ENCODE measurements around the gene REM1. TPM values are rescaled to one million over a fixed set of nuclear protein-coding genes. Genes with fewer than 3 reads are reported as not detected.
"Not testable (repeated sequence)": the region's sequence is repeated elsewhere in the genome, so short reads cannot be mapped to it uniquely, and the experiment has no call there.

REM1 gene
- total RNA-seq, 3 donors from 2014 or later: not detected

GRCh38 chr20:31500527-31500926 is 25.4 kb downstream of the REM1 start:
- H3K4me3 Mint-ChIP-seq: no peak overlapping the region
- DNase-seq: no peak
- peaks cover 2% of the 10 kb centered on the region for H3K4me1 Mint-ChIP-seq (ENCODE audit: low read depth)
- no peak for ATAC-seq
- H3K9me3 Mint-ChIP-seq: no peaks in the 10 kb centered on the region
- no peaks in the 10 kb centered on the region for H3K36me3 Mint-ChIP-seq (ENCODE audit: insufficient read depth)
- peaks cover 18% of the 10 kb centered on the region for H3K27me3 Mint-ChIP-seq (ENCODE audit: low read depth)

DNA sequence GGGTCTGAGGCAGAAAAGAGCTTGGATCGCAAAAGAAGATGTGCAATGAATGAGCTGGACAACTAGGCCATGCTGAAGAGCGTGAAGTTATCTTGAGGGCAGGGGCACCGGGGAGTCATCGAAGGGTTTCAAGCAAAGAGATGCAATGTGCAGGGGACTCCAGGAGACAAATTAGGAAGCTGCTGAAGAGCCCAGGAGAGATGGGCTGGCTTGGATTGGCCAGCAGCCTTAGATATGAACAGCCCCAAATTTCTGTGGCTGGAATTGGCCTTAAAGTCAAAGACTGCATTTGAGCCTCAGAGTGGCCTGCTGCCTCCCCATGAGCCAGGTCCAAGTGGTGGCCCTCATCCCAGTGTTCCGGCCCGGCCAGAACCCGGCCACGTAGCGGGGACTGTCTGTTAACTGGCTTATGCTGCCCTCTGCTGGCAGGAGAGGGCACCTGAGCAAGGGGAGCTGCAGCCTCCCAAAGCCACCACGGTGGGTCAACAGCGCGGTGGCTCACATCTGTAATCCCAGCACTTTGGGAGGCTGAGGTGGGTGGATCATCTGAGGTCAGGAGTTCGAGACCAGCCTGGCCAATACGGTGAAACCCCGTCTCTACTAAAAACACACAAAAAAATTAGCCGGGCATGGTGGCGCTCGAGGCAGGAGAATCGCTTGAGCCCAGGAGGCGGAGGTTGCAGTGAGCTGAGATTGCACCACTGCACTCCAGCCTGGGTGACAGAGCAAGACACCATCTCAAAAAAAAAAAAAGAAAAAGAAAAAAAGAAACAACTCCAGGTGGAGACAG is 28.0 kb downstream of the REM1 start:
- peak; percentile 99 for ATAC-seq
- H3K36me3 Mint-ChIP-seq (ENCODE audit: insufficient read depth); H3K4me3 Mint-ChIP-seq; H3K4me1 Mint-ChIP-seq (ENCODE audit: low read depth); H3K9me3 Mint-ChIP-seq: not testable (repeated sequence)
- peaks cover 12% of the 10 kb centered on the region for H3K27me3 Mint-ChIP-seq (ENCODE audit: low read depth)
- DNase-seq: peak; percentile 70

DNA sequence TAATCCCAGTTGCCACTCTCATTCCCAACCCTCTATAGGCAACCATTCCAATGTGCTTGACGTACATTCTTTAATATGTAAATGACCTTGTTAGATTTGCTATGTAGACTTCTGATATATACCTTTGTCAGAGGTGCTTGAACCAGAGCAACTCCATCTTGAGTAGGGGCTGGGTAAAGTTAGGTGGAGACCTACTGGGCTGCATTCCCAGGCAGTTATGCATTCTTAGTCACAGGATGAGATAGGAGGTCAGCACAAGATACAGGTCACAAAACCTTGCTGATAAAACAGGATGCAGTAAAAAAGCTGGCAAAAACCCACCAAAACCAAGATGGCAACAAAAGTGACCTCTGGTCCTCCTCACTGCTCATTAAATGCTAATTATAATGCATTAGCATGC is 30.8 kb downstream of the REM1 start:
- H3K27me3 Mint-ChIP-seq (ENCODE audit: low read depth): peaks cover 15% of the 10 kb centered on the region
- H3K4me1 Mint-ChIP-seq (ENCODE audit: low read depth): peaks cover 2% of the 10 kb centered on the region
- H3K36me3 Mint-ChIP-seq (ENCODE audit: insufficient read depth): no peaks in the 10 kb centered on the region
- no peaks in the 10 kb centered on the region for H3K9me3 Mint-ChIP-seq
- no peak for DNase-seq
- no peak for ATAC-seq
- no peak overlapping the region for H3K4me3 Mint-ChIP-seq

DNA sequence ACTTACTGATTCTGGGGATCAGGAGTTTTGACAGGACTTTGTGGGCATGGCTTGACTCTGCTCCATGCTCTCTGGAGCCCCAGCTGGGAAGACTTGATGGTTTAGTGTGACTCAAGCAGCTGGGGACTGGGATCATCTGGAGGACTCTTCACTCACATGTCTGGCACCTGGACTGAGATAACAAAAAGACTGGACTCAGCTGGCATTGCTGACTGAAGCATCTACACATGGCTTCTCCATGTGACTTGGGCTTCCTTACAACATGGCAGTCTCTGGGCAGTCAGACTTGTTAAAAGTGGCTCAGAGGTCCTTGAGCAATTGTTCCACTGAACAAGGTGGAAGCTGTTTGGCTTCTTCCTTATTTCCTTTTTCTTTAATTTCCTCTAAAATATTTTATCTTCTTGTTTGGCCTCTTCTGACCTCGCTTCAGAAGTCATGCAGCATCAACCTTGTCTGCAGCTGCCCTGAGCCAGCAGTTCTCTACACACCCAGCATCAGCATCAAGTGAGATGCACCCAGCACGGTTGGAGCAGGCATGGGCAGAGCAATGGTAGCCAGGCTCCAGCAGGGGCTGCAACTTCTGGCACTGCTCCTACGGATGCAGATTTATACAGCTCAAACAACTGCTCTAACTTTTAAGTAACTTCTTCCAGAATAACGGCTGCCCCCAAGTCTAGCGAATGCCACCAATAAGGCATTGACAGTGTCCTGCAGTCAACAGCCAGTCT is 33.6 kb downstream of the REM1 start:
- Mint-ChIP-seq H3K36me3 (ENCODE audit: insufficient read depth) (no peaks in the 10 kb centered on the region), H3K27me3 (ENCODE audit: low read depth) (peaks cover 14% of the 10 kb centered on the region), H3K9me3 (no peaks in the 10 kb centered on the region), H3K4me3 (no peak overlapping the region), H3K4me1 (ENCODE audit: low read depth) (peaks cover under 1% of the 10 kb centered on the region)
- DNase-seq (no peak), ATAC-seq (no peak)

GRCh38 chr20:31514154-31515071 is 39.3 kb downstream of the REM1 start, which contains the start of gene HM13:
Gene HM13, plus strand, starts transcription at chr20:31514442. Its CDS starts 110 bp downstream, at chr20:31514552.
- Mint-ChIP-seq H3K27me3 (ENCODE audit: low read depth) (no peaks in the 10 kb centered on the region), H3K36me3 (ENCODE audit: insufficient read depth) (peaks cover 3% of the 10 kb centered on the region), H3K9me3 (no peaks in the 10 kb centered on the region), H3K4me1 (ENCODE audit: low read depth) (peaks cover 8% of the 10 kb centered on the region), H3K4me3 (no peak within 1 kb of the TSS)
- ATAC-seq (peak; percentile 89 to 90), DNase-seq (peak; percentile 85)

DNA sequence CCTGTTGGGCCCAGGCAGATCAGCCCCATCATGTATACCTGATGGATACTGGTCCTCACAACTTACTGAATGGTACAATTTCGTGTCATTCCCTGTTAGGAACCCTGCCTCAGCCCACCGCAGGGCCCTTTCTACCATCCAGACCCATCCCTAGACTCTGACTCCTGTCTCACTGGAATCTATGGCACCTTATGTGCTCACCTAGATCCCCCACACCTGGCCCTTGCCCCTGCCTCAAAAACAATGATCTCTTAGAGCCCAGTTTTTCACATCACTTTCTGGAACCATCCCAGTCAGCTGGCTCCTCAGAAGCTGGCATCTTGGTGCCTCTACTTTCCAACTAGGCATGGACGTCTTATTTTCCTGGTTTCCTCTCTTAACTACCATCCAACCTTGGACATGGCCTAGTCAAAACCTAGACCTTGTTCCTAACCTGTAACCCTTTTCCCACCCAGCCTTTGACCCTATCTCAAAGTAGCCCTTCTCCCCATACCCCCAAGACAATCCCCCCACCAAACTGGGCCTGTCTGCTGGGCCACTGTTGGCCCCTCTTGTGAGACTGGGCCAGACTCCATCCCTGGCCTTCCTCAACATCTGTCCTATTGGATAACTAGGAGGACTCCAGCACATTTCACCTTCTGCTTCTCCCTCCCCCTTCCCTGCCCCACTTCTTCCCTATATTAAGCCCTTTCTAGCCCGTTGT is 40.1 kb downstream of the REM1 start:
- Mint-ChIP-seq H3K27me3 (ENCODE audit: low read depth) (no peaks in the 10 kb centered on the region), H3K36me3 (ENCODE audit: insufficient read depth) (peaks cover 3% of the 10 kb centered on the region), H3K4me3 (no peak overlapping the region), H3K4me1 (ENCODE audit: low read depth) (peaks cover 14% of the 10 kb centered on the region), H3K9me3 (no peaks in the 10 kb centered on the region)
- ATAC-seq: no peak
- no peak for DNase-seq

- Mint-ChIP-seq H3K36me3 (ENCODE audit: insufficient read depth) (peaks cover 5% of the 10 kb centered on the region), H3K4me1 (ENCODE audit: low read depth) (peaks cover 19% of the 10 kb centered on the region), H3K4me3 (no peak overlapping the region), H3K27me3 (ENCODE audit: low read depth) (no peaks in the 10 kb centered on the region), H3K9me3 (no peaks in the 10 kb centered on the region)
- ATAC-seq (no peak), DNase-seq (no peak)
These were observed 40.7 kb downstream of the REM1 start for GRCh38 chr20:31515775-31516107.

DNA sequence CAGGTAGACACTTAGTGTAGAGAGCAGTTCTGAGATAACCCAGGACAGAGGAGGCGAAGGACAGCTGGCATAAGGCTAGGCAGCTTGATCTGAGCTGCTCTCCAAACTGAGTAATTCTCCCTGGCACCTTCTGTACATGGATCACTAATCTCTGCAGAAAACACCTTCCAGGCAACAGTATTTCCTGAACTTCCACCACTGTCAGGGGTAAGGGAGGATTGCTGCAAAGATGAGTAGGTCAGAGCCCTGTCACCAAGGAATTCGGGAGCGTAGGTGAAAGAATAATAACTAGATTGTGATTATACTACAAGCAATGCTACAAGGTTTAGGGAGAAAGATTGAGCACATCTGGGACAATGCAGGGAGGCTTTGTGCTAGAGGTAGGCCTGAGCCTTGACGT is 41.1 kb downstream of the REM1 start:
- peaks cover 5% of the 10 kb centered on the region for H3K36me3 Mint-ChIP-seq (ENCODE audit: insufficient read depth)
- no peaks in the 10 kb centered on the region for H3K27me3 Mint-ChIP-seq (ENCODE audit: low read depth)
- H3K9me3 Mint-ChIP-seq: no peaks in the 10 kb centered on the region
- no peak overlapping the region for H3K4me3 Mint-ChIP-seq
- ATAC-seq (no peak), DNase-seq (no peak)
- H3K4me1 Mint-ChIP-seq (ENCODE audit: low read depth): peaks cover 20% of the 10 kb centered on the region

DNA sequence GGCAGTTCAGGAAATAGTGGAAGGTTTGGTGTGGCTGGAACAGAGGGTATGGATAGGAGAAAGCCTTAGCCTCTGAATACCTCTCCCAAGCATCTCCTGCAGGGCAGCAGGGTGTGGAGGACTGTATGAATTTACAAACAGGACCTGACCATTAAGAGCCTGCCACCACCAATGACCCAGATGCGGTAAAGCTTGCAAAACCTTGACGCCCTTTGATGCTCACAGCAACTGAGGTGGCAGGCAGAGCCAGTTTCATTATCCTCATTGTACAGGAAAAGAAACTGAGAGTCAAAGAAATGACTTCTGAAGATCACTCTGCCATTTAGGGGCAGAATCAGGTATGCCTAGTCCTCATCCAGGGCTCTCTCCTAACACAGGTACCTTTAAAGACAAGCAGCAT is 41.6 kb downstream of the REM1 start:
- ATAC-seq: peak; percentile 7 to 21
- H3K4me1 Mint-ChIP-seq (ENCODE audit: low read depth): peaks cover 20% of the 10 kb centered on the region

GRCh38 chr20:31517373-31517772 is 42.3 kb downstream of the REM1 start:
- peaks cover 5% of the 10 kb centered on the region for H3K36me3 Mint-ChIP-seq (ENCODE audit: insufficient read depth)
- no peaks in the 10 kb centered on the region for H3K27me3 Mint-ChIP-seq (ENCODE audit: low read depth)
- H3K4me1 Mint-ChIP-seq (ENCODE audit: low read depth): peaks cover 23% of the 10 kb centered on the region
- DNase-seq (no peak), ATAC-seq (no peak)
- H3K4me3 Mint-ChIP-seq: no peak overlapping the region
- no peaks in the 10 kb centered on the region for H3K9me3 Mint-ChIP-seq

More for the DNA sequence above, 41.6 kb downstream of the REM1 start:
- Mint-ChIP-seq H3K27me3 (ENCODE audit: low read depth) (no peaks in the 10 kb centered on the region), H3K36me3 (ENCODE audit: insufficient read depth) (peaks cover 5% of the 10 kb centered on the region), H3K9me3 (no peaks in the 10 kb centered on the region), H3K4me3 (no peak overlapping the region)
- no peak for DNase-seq

DNA sequence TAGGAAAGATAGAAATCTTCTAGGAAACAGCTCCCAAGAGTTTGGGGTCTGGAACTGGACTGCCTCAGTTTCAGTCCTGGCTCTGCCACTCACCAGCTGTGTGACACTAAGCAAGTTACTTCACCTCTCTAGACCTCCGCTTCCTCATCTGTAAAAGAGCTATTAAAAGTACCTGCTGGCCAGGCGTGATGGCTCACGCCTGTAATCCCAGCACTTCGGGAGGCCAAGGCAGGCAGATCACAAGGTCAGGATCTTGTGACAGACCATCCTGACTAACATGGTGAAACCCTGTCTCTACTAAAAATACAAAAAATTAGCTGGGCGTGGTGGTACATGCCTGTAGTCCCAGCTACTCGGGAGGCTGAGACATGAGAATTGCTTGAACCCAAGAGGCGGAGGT is 46.2 kb downstream of the REM1 start:
- H3K4me1 Mint-ChIP-seq (ENCODE audit: low read depth): peaks cover 39% of the 10 kb centered on the region
- not testable (repeated sequence) for ATAC-seq
- peaks cover 11% of the 10 kb centered on the region for H3K36me3 Mint-ChIP-seq (ENCODE audit: insufficient read depth)

DNA sequence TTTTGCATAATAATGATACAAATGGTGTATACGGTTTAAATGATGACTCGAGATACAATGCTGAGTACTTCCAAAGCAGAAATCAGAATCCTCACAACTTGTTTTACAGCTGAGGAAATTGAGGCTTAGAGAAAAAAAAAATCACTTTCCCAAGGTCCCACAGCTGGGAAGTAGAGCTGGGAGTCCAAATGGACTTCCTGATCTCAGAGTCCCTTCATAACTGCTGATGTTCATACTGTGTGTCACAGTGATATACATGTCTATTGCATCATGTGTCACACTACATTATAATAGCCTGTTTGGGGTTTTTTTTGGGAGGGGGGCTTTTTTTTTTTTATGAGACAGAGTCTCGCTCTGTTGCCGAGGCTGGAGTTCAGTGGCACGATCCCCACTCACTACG is 47.6 kb downstream of the REM1 start:
- peaks cover 14% of the 10 kb centered on the region for H3K36me3 Mint-ChIP-seq (ENCODE audit: insufficient read depth)
- peaks cover 40% of the 10 kb centered on the region for H3K4me1 Mint-ChIP-seq (ENCODE audit: low read depth)
- DNase-seq: no peak

More for the DNA sequence above, 46.2 kb downstream of the REM1 start:
- not testable (repeated sequence) for H3K9me3 Mint-ChIP-seq; H3K4me3 Mint-ChIP-seq; H3K27me3 Mint-ChIP-seq (ENCODE audit: low read depth); DNase-seq

GRCh38 chr20:31523361-31524283 is 48.5 kb downstream of the REM1 start:
- Mint-ChIP-seq H3K4me1 (ENCODE audit: low read depth) (peaks cover 40% of the 10 kb centered on the region), H3K4me3 (no peak overlapping the region), H3K9me3 (no peaks in the 10 kb centered on the region), H3K36me3 (ENCODE audit: insufficient read depth) (peaks cover 14% of the 10 kb centered on the region), H3K27me3 (ENCODE audit: low read depth) (no peaks in the 10 kb centered on the region)
- ATAC-seq (no peak), DNase-seq (no peak)

More for the DNA sequence above, 47.6 kb downstream of the REM1 start:
- ATAC-seq: no peak
- no peaks in the 10 kb centered on the region for H3K27me3 Mint-ChIP-seq (ENCODE audit: low read depth)
- H3K4me3 Mint-ChIP-seq: no peak overlapping the region
- H3K9me3 Mint-ChIP-seq: no peaks in the 10 kb centered on the region

Measured in activated T-cell treated with anti-CD3 and anti-CD28 coated beads, Interleukin-2, amount 50 U/mL, for 4 hours (primary cell).